ENCODE measurements around the gene KSR2. TPM values are rescaled to one million over a fixed set of nuclear protein-coding genes. Genes with fewer than 3 reads are reported as not detected.

KSR2 gene
- total and polyA plus RNA-seq, 2 of the 13 experiments (the other 11 are each of a cell fraction or from before 2014, with no cell fraction given), result 0.02 TPM; not detected in 1

GRCh38 chr12:117661471-117661870 lies 307.3 kb downstream of the KSR2 start (continued):
- TF ChIP-seq ZBTB40 (IDR thresholded peaks at IDR 0.05) (no peak), ZBTB40 (CRISPR knock-in tag; IDR thresholded peaks at IDR 0.05) (no peak), DMAP1 (CRISPR knock-in tag; IDR thresholded peaks at IDR 0.05) (no peak), GTF2F1 (IDR thresholded peaks at IDR 0.05; ENCODE audit: low read length) (no peak), ZNF552 (CRISPR knock-in tag; IDR thresholded peaks at IDR 0.05; ENCODE audit: borderline replicate concordance) (no peak), UBTF (CRISPR knock-in tag; IDR thresholded peaks at IDR 0.05) (no peak)

All from HepG2 (cell line).